Mesenchymal stem cell (in vitro differentiated cells and primary cell): ENCODE data around the gene WWTR1.

Source experiments
- DNase-seq: peaks from one replicate; pipeline ENCODE4 v3.0.0-alpha.2; 2013
- H2AFZ ChIP-seq: one replicate; pipeline ENCODE4 v1.6.1; 2013; ENCODE audit warnings: low read depth, mild to moderate bottlenecking, control low read depth, inconsistent platforms, low read length, moderate library complexity
- H2AK5ac ChIP-seq: 2 replicates; pipeline ENCODE4 v1.6.1; 2013; ENCODE audit warnings: low read length, moderate library complexity, mild to moderate bottlenecking, inconsistent platforms; ENCODE audit not compliant: severe bottlenecking
- H2BK120ac ChIP-seq: one replicate; pipeline ENCODE4 v1.6.1; 2013; ENCODE audit warnings: low read depth, mild to moderate bottlenecking, inconsistent platforms, low read length, moderate library complexity
- H2BK12ac ChIP-seq, 2 experiments: one replicate each; pipeline ENCODE4 v1.6.1; 2013; ENCODE audit warnings: inconsistent platforms in 2 of 2, low read length in 2 of 2, mild to moderate bottlenecking in 2 of 2, moderate library complexity in 2 of 2, control low read depth in 1 of 2
- H2BK15ac ChIP-seq: one replicate; pipeline ENCODE4 v1.6.1; 2013; ENCODE audit warnings: mild to moderate bottlenecking, low read depth, inconsistent platforms; ENCODE audit not compliant: poor library complexity, severe bottlenecking
- H2BK5ac ChIP-seq: 2 replicates; pipeline ENCODE4 v1.6.1; 2013; ENCODE audit warnings: low read depth, mild to moderate bottlenecking, low read length, control low read depth, inconsistent platforms; ENCODE audit not compliant: poor library complexity, severe bottlenecking
- H3K14ac ChIP-seq, 2 experiments: one replicate each; pipeline ENCODE4 v1.6.1; 2013; ENCODE audit warnings: inconsistent platforms in 2 of 2, low read length in 2 of 2, control low read depth in 1 of 2, mild to moderate bottlenecking in 1 of 2, moderate library complexity in 1 of 2
- H3K18ac ChIP-seq, 2 experiments: one replicate each; pipeline ENCODE4 v1.6.1; 2013; ENCODE audit warnings: inconsistent platforms in 2 of 2, low read length in 2 of 2, control low read depth in 1 of 2, low read depth in 1 of 2, mild to moderate bottlenecking in 1 of 2
- H3K23ac ChIP-seq, 2 experiments: one replicate each; pipeline ENCODE4 v1.6.1; 2013; ENCODE audit warnings: inconsistent platforms in 2 of 2, low read length in 2 of 2, mild to moderate bottlenecking in 2 of 2, moderate library complexity in 2 of 2, control low read depth in 1 of 2
- H3K27ac ChIP-seq: 2 replicates; pipeline ENCODE4 v1.5.1; 2013; ENCODE audit warnings: mild to moderate bottlenecking, moderate library complexity, low read length, control low read depth, inconsistent platforms; ENCODE audit not compliant: poor library complexity, severe bottlenecking
- H3K27me3 ChIP-seq, 2 experiments: 2 replicates each; pipeline versions ENCODE4 v1.6.1 to v1.7.0; 2013; ENCODE audit warnings: low read length in 2 of 2, mild to moderate bottlenecking in 2 of 2, moderate library complexity in 2 of 2, control low read depth in 1 of 2, inconsistent platforms in 1 of 2; ENCODE audit not compliant: control insufficient read depth in 1 of 2, insufficient read depth in 1 of 2
- H3K36me3 ChIP-seq, 2 experiments: 2 replicates each; pipeline versions ENCODE4 v1.6.1 to v1.7.0; 2013; ENCODE audit warnings: low read length in 2 of 2, control low read depth in 1 of 2, inconsistent platforms in 1 of 2, low read depth in 1 of 2, mild to moderate bottlenecking in 1 of 2; ENCODE audit not compliant: insufficient read depth in 2 of 2, control insufficient read depth in 1 of 2
- H3K4ac ChIP-seq, 2 experiments: one replicate each; pipeline ENCODE4 v1.6.1; 2013; ENCODE audit warnings: inconsistent platforms in 2 of 2, low read length in 2 of 2, mild to moderate bottlenecking in 2 of 2, moderate library complexity in 2 of 2, control low read depth in 1 of 2, low read depth in 1 of 2
- H3K4me1 ChIP-seq: 2 replicates; pipeline ENCODE4 v1.6.1; 2013; ENCODE audit warnings: low read depth, low read length, control low read depth; ENCODE audit not compliant: control insufficient read depth, insufficient read depth
- H3K4me2 ChIP-seq: 2 replicates; pipeline ENCODE4 v1.6.1; 2013; ENCODE audit warnings: low read length, mild to moderate bottlenecking, inconsistent platforms; ENCODE audit not compliant: poor library complexity, severe bottlenecking
- H3K4me3 ChIP-seq, 2 experiments: 2 replicates each; pipeline versions ENCODE4 v1.5.1 to v1.7.0; 2013; ENCODE audit warnings: low read length in 2 of 2, mild to moderate bottlenecking in 2 of 2, control low read depth in 1 of 2, low read depth in 1 of 2; ENCODE audit not compliant: insufficient read depth in 1 of 2
- H3K79me1 ChIP-seq: replicated peaks from 2 replicates; pipeline ENCODE4 v1.6.1; 2013; ENCODE audit warnings: mild to moderate bottlenecking, control low read depth, low read length, inconsistent platforms; ENCODE audit not compliant: poor library complexity, severe bottlenecking
- H3K9ac ChIP-seq: 2 replicates; pipeline ENCODE4 v1.7.0; 2013; ENCODE audit warnings: mild to moderate bottlenecking, low read length, moderate library complexity
- H3K9me3 ChIP-seq: 2 replicates; pipeline ENCODE4 v1.7.0; 2013; ENCODE audit warnings: mild to moderate bottlenecking, low read length; ENCODE audit not compliant: control insufficient read depth
- H4K8ac ChIP-seq: one replicate; pipeline ENCODE4 v1.6.1; 2013; ENCODE audit warnings: inconsistent platforms, mild to moderate bottlenecking, low read length, moderate library complexity
- H4K91ac ChIP-seq: one replicate; pipeline ENCODE4 v1.6.1; 2013; ENCODE audit warnings: mild to moderate bottlenecking, low read length, inconsistent platforms
- WGBS: methylation state at CpG from one replicate; pipeline ENCODE4 v1.1.7; 2013; ENCODE audit warnings: mixed read lengths; 5-methylcytosine and 5-hydroxymethylcytosine counted together

Gene WWTR1

GRCh38 chr3:149559525-149559924, 98.3 kb downstream of the WWTR1 start:
- Histone ChIP-seq H3K4me1 (peaks cover 9% of the 10 kb centered on the region), H3K79me1 (peaks cover 7% of the 10 kb centered on the region), H4K91ac (no peak overlapping the region), H2AFZ (no peak overlapping the region), H3K4me3 (no peak overlapping the region), H3K27me3 (no peaks in the 10 kb centered on the region), H2BK15ac (no peak overlapping the region), H3K4ac (no peak overlapping the region), H3K9ac (no peak overlapping the region), H4K8ac (no peak overlapping the region), H2AK5ac (no peak overlapping the region), H3K9me3 (no peaks in the 10 kb centered on the region), H3K18ac (no peak overlapping the region), H3K27ac (no peak overlapping the region), H3K23ac (peak overlapping the region in 1 of 2 experiments; percentile 41), H3K14ac (no peak overlapping the region), H2BK5ac (no peak overlapping the region), H3K36me3 (peaks cover 6 to 32% of the 10 kb centered on the region in 2 experiments), H2BK120ac (no peak overlapping the region), H3K4me2 (no peak overlapping the region), H2BK12ac (no peak overlapping the region)
- no CpG with 5 or more reads among the region's 1 CpG for WGBS
- no peak for DNase-seq

- Histone ChIP-seq H2BK5ac (no peak overlapping the region), H3K36me3 (peaks cover 4 to 28% of the 10 kb centered on the region in 2 experiments), H3K27ac (peak overlapping the region; percentile 32), H4K8ac (no peak overlapping the region), H3K18ac (peak overlapping the region in 1 of 2 experiments; percentile 26), H4K91ac (no peak overlapping the region), H2BK12ac (peak overlapping the region in 1 of 2 experiments; percentile 63), H3K4me2 (no peak overlapping the region), H3K4me1 (peaks cover 12% of the 10 kb centered on the region), H2BK15ac (no peak overlapping the region), H2AK5ac (peak overlapping the region; percentile 22), H3K4me3 (peak overlapping the region in 1 of 2 experiments; percentile 1), H3K9ac (peak overlapping the region; percentile 86), H3K79me1 (peaks cover 7% of the 10 kb centered on the region), H3K14ac (peak overlapping the region in 1 of 2 experiments; percentile 55), H2AFZ (no peak overlapping the region), H3K9me3 (no peaks in the 10 kb centered on the region), H3K4ac (peak overlapping the region in 1 of 2 experiments; percentile 15), H3K23ac (no peak overlapping the region), H2BK120ac (no peak overlapping the region), H3K27me3 (no peaks in the 10 kb centered on the region)
- 45% methylated on average over 2 of the region's 2 CpGs for WGBS
- peak; percentile 68 for DNase-seq
Observed at GRCh38 chr3:149555927-149556326, 101.9 kb downstream of the WWTR1 start.

DNA sequence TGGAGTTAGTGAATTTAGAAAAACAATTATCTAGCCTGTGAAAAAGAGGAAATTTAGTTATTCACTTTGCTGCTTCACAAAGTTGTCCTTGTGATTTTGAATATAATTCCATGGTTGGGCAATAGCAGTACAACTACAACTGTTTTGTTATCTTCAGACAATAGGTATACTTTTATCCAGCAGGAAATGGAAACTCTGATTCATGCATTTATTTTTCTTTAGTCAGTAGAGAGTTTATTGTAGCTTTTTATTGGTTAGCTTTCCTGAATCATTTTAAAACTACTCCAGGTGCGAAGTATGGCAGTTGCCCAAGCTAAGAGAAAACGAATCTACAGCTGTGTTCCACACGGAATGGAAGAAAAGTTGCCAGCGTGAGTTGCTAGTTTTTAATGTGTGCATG, 103.0 kb downstream of the WWTR1 start:
- DNase-seq = peak; percentile 69
- Histone ChIP-seq H3K9me3 (no peaks in the 10 kb centered on the region), H3K4me2 (no peak overlapping the region), H3K14ac (no peak overlapping the region), H4K8ac (no peak overlapping the region), H4K91ac (no peak overlapping the region), H3K36me3 (peaks cover 5 to 31% of the 10 kb centered on the region in 2 experiments), H2AFZ (no peak overlapping the region), H3K79me1 (peaks cover 7% of the 10 kb centered on the region), H3K4me1 (peaks cover 12% of the 10 kb centered on the region), H2BK12ac (no peak overlapping the region), H2BK15ac (no peak overlapping the region), H3K27me3 (no peaks in the 10 kb centered on the region), H3K4ac (no peak overlapping the region), H3K9ac (peak overlapping the region; percentile 86), H3K18ac (no peak overlapping the region), H2BK120ac (no peak overlapping the region), H3K4me3 (peak overlapping the region in 1 of 2 experiments; percentile 64), H3K27ac (peak overlapping the region; percentile 79), H2AK5ac (no peak overlapping the region), H2BK5ac (no peak overlapping the region), H3K23ac (no peak overlapping the region)
- 37% methylated on average over 4 of the region's 4 CpGs for WGBS

DNA sequence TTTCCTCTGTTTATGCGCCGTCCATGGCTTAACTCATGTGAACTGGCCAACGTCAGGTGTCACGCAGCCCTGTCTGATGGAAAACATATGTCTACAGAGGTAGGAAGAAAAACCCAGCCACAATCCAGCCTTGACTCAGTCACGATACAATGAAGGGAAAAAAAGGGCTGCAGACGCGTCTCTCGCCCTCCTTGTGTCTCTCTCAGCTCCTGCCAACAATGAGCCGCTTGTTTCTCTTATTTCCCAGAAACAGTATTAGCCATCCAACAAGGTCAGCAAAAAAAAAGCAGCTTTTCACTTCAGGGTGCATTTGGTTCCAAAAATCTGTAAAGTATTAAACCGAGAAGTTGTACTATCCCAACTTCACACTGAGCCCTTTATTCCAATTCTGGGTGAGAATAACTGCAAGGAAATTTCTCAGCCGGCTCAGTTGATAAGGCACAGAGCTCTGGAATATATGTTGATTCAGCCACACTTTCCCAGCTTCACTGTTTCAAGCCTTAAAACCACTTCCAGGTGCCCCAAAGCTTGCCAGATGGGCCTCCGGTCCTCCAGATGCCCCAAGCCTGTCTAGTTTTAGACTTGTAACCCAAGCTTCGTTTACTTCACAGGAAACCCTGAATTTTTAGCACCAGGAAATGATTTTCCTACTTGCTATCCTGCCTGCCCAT, 103.9 kb downstream of the WWTR1 start:
- Histone ChIP-seq H4K91ac (no peak overlapping the region), H3K36me3 (peaks cover 5 to 31% of the 10 kb centered on the region in 2 experiments), H2BK12ac (no peak overlapping the region), H2BK120ac (peak overlapping the region; percentile 21), H3K4me3 (peak overlapping the region in 1 of 2 experiments; percentile 64), H2BK15ac (no peak overlapping the region), H3K9ac (peak overlapping the region; percentile 86), H2AFZ (no peak overlapping the region), H3K9me3 (no peaks in the 10 kb centered on the region), H3K79me1 (peaks cover 8% of the 10 kb centered on the region), H3K27ac (peak overlapping the region; percentile 89), H3K4me1 (peaks cover 12% of the 10 kb centered on the region), H3K27me3 (no peaks in the 10 kb centered on the region), H3K18ac (no peak overlapping the region), H2BK5ac (no peak overlapping the region), H3K4ac (peak overlapping the region in 1 of 2 experiments; percentile 85), H3K4me2 (peak overlapping the region; percentile 10), H4K8ac (no peak overlapping the region), H3K14ac (no peak overlapping the region), H2AK5ac (peak overlapping the region; percentile 47), H3K23ac (no peak overlapping the region)
- peak; percentile 90 for DNase-seq
- 27% methylated on average over 13 of the region's 13 CpGs for whole genome bisulfite sequencing
